ENCODE data around the gene SLC35F1.

Gene SLC35F1

GRCh38 chr6:118206221-118206620 lies 299.2 kb downstream of the SLC35F1 start:
- no peak for DNase-seq

- DNase-seq = no peak
These were observed 300.9 kb downstream of the SLC35F1 start for GRCh38 chr6:118207947-118208346.

GRCh38 chr6:118212451-118213173 lies 305.5 kb downstream of the SLC35F1 start:
- DNase-seq = no peak

- no peak for DNase-seq
These were observed 308.2 kb downstream of the SLC35F1 start for GRCh38 chr6:118215269-118215668.

GRCh38 chr6:118216751-118217150 lies 309.7 kb downstream of the SLC35F1 start:
- no peak for DNase-seq

- no peak for DNase-seq
These were observed 311.1 kb downstream of the SLC35F1 start for GRCh38 chr6:118218156-118218555.

GRCh38 chr6:118220429-118221128 lies 313.5 kb downstream of the SLC35F1 start:
- no peak for DNase-seq

- DNase-seq = peak; percentile 49
These were observed 316.3 kb downstream of the SLC35F1 start for GRCh38 chr6:118223316-118223715.

GRCh38 chr6:118228886-118229285 lies 321.8 kb downstream of the SLC35F1 start:
- DNase-seq = no peak

- DNase-seq = no peak
These were observed 333.9 kb downstream of the SLC35F1 start for GRCh38 chr6:118240878-118241528.

- DNase-seq = no peak
These were observed 339.3 kb downstream of the SLC35F1 start for GRCh38 chr6:118246406-118246805.

GRCh38 chr6:118248171-118248570 lies 341.1 kb downstream of the SLC35F1 start:
- DNase-seq = no peak

GRCh38 chr6:118249680-118250079 lies 342.6 kb downstream of the SLC35F1 start:
- peak; percentile 28 for DNase-seq

- no peak for DNase-seq
These were observed 345.4 kb downstream of the SLC35F1 start for GRCh38 chr6:118252474-118252873.

GRCh38 chr6:118253741-118254140 lies 346.7 kb downstream of the SLC35F1 start:
- DNase-seq = no peak

- no peak for DNase-seq
These were observed 353.8 kb downstream of the SLC35F1 start for GRCh38 chr6:118260833-118261232.

GRCh38 chr6:118263921-118264486 lies 356.9 kb downstream of the SLC35F1 start:
- DNase-seq = no peak

GRCh38 chr6:118269659-118270058 lies 362.6 kb downstream of the SLC35F1 start:
- no peak for DNase-seq

GRCh38 chr6:118277631-118278030 lies 370.6 kb downstream of the SLC35F1 start:
- no peak for DNase-seq

- DNase-seq = no peak
These were observed 373.1 kb downstream of the SLC35F1 start for GRCh38 chr6:118280210-118280609.

GRCh38 chr6:118281291-118281690 lies 374.2 kb downstream of the SLC35F1 start:
- DNase-seq = no peak

GRCh38 chr6:118283766-118284165 lies 376.7 kb downstream of the SLC35F1 start:
- DNase-seq = no peak

- no peak for DNase-seq
These were observed 377.8 kb downstream of the SLC35F1 start for GRCh38 chr6:118284736-118285360.

Measured in NCI-H524 treated with DMSO at 0.1 percent for 48 hours (cell line).